Aorta (tissue), 5 donors: ENCODE results near the gene CD3E. TPM values are rescaled to one million over a fixed set of nuclear protein-coding genes. Genes with fewer than 3 reads are reported as not detected.

Experiments
- ATAC-seq: fragments of 200-7000 bp; cut with Tn5 transposase; one replicate; pipeline ENCODE4 v1.9.1; 2022; ENCODE audit warnings: moderate library complexity; ENCODE audit not compliant: low FRiP score
- DNase-seq, 2 donors: peaks; one replicate each; pipeline ENCODE4 v3.0.0-alpha.2; 2020
- H3K27ac ChIP-seq, 2 donors: one replicate each; pipeline ENCODE4 v1.5.1; 2013; ENCODE audit warnings: low read length in 2 of 2, mild to moderate bottlenecking in 2 of 2, moderate library complexity in 2 of 2, control low read depth in 1 of 2, inconsistent platforms in 1 of 2, low read depth in 1 of 2
- H3K27me3 ChIP-seq, 2 donors: one replicate each; pipeline ENCODE4 v1.6.1; 2013; ENCODE audit warnings: control low read depth in 1 of 2, low read length in 1 of 2, mild to moderate bottlenecking in 1 of 2, moderate library complexity in 1 of 2; ENCODE audit not compliant: insufficient read depth in 2 of 2, control insufficient read depth in 1 of 2
- H3K36me3 ChIP-seq, 2 donors: one replicate each; pipeline ENCODE4 v1.6.1; 2013; ENCODE audit warnings: control low read depth in 1 of 2, low read length in 1 of 2, mild to moderate bottlenecking in 1 of 2; ENCODE audit not compliant: insufficient read depth in 2 of 2, control insufficient read depth in 1 of 2
- H3K4me1 ChIP-seq, 2 donors: one replicate each; pipeline ENCODE4 v1.6.1; 2013; ENCODE audit warnings: low read length in 2 of 2, control low read depth in 1 of 2, mild to moderate bottlenecking in 1 of 2, moderate library complexity in 1 of 2; ENCODE audit not compliant: insufficient read depth in 2 of 2, control insufficient read depth in 1 of 2
- H3K4me3 ChIP-seq, 2 donors: one replicate each; pipeline ENCODE4 v1.5.1; 2013; ENCODE audit warnings: low read length in 2 of 2, control low read depth in 1 of 2, mild to moderate bottlenecking in 1 of 2
- H3K9me3 ChIP-seq: one replicate; pipeline ENCODE4 v1.6.1; 2013; ENCODE audit warnings: mild to moderate bottlenecking, low read length; ENCODE audit not compliant: control insufficient read depth
- WGBS, 2 donors: extraction: QIAGEN DNeasy Blood & Tissue Kit; methylation state at CpG; one replicate each; pipeline ENCODE4 v1.1.7; 2013; 5-methylcytosine and 5-hydroxymethylcytosine counted together
- intact Hi-C, 2 donors: fragments of 100-400 bp; cut with DNase I; formaldehyde crosslinking; loops; one replicate each; pipeline versions ENCODE4 v1.14.2 to v1.15.0; 2022
- polyA plus RNA-seq, 2 donors: library from polyadenylated mRNA; stranded (reverse); fragments of 200-250 nt; gene quantifications; one replicate each; pipeline ENCODE4 v1.2.3, GENCODE V29; 2013
- total RNA-seq, 2 donors: library from RNA; stranded (reverse); fragmentation: NEBNext Ultra II Directional; extraction: Animal tissue kit (Norgen Biotek cat#: 25700); gene quantifications; one replicate each; pipeline ENCODE4 v1.2.1, GENCODE V29; 2021
- donor health status: healthy with polysubstance abuse.
- donor health status: Bipolar disorder and iron deficiency.
- donor health status: DM: no; HTN: no; CAD: no.
- donor health status: DM: no; HTN: no; CAD: no.
- donor health status: DM: yes; HTN: yes; CAD: no.

Gene CD3E
- total and polyA plus RNA-seq, 4 donors = 0.43 to 5.2 (median 2.4) TPM

DNA sequence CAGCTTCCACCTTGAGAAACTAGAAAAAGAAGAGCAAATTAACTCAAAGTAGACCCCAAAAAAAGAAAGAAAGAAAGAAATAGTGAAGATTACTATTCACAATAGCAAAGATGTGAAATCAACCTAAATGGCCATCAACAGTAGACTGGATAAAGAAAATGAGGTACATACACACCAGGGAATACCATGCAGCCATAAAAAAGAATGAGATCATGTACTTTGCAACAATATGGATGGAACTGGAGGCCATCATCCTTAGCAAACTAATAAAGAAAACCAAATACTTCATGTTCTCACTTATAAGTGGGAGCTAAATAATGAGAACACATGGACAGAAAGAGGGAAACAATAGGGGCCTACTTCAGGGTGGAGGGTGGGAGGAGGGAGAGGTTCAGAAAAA lies 24.2 kb downstream of the CD3E start:
- Histone ChIP-seq H3K4me3 (no peak overlapping the region), H3K27ac (no peak overlapping the region), H3K9me3 (no peaks in the 10 kb centered on the region), H3K36me3 (no peaks in the 10 kb centered on the region), H3K4me1 (no peaks in the 10 kb centered on the region), H3K27me3 (no peaks in the 10 kb centered on the region)
- DNase-seq (no peak), ATAC-seq (no peak)
- intact Hi-C loops = no loop called here

DNA sequence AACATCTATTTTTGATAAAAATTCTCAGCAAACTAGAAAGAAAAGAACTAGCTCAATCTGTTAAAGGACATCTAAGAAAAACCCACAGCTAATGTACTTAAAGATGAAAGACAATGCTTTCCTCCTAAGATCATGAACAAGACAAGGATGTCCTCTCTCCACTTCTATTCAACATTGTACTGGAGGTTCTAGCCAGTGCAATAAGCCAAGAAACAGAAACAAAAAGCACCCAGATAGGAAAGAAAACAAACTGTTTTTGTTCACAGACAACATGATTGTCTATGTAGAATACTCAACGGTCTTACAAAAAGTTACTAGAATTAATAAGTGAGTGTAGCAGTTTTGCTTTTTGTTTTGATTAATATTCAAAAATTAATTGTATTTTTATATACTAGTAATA lies 30.2 kb downstream of the CD3E start:
- Histone ChIP-seq H3K4me1 (no peaks in the 10 kb centered on the region), H3K4me3 (no peak overlapping the region), H3K27ac (no peak overlapping the region), H3K27me3 (no peaks in the 10 kb centered on the region), H3K36me3 (no peaks in the 10 kb centered on the region), H3K9me3 (no peaks in the 10 kb centered on the region)
- WGBS, 2 donors = 82 to 86% methylated on average over 1 of the region's 1 CpG
- intact Hi-C loops = no loop called here
- ATAC-seq (no peak), DNase-seq (no peak)

DNA sequence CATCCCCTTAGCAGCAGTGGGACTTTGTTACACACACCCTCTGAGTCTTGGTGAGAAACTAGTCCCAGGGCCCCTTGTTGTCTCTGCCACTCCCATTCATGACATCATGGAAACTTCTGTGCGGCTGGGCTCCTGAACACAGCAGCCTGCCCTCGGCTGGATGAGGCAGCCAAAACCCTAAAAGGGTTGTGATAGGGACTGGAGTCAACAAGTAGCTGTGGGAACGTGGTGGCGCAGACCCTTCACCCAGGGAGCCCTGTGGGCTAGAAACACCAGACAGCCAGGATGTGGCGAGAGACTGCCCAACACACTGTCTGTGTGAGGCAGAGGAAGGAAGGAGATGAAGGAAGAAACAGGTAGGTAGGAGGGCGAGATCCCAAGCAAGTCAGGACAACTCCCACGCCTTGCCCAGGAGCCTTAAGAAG lies 34.1 kb downstream of the CD3E start:
- no peak overlapping the region for H3K27ac ChIP-seq
- DNase-seq (peak in 1 of 2 donors; percentile 55), ATAC-seq (no peak)
- no peaks in the 10 kb centered on the region for H3K4me1 ChIP-seq
- H3K9me3 ChIP-seq = no peaks in the 10 kb centered on the region
- WGBS, 2 donors = 45 to 49% methylated on average over 7 of the region's 7 CpGs
- H3K27me3 ChIP-seq = no peaks in the 10 kb centered on the region
- no peaks in the 10 kb centered on the region for H3K36me3 ChIP-seq
- intact Hi-C loops = no loop called here
- H3K4me3 ChIP-seq = no peak overlapping the region

GRCh38 chr11:118339281-118339961 lies 34.9 kb downstream of the CD3E start:
- Histone ChIP-seq H3K36me3 (no peaks in the 10 kb centered on the region), H3K4me3 (no peak overlapping the region), H3K27ac (no peak overlapping the region), H3K9me3 (no peaks in the 10 kb centered on the region), H3K27me3 (no peaks in the 10 kb centered on the region), H3K4me1 (no peaks in the 10 kb centered on the region)
- intact Hi-C loops = no loop called here
- ATAC-seq = no peak
- DNase-seq = no peak
- WGBS, 2 donors = 73 to 77% methylated on average over 5 of the region's 5 CpGs

DNA sequence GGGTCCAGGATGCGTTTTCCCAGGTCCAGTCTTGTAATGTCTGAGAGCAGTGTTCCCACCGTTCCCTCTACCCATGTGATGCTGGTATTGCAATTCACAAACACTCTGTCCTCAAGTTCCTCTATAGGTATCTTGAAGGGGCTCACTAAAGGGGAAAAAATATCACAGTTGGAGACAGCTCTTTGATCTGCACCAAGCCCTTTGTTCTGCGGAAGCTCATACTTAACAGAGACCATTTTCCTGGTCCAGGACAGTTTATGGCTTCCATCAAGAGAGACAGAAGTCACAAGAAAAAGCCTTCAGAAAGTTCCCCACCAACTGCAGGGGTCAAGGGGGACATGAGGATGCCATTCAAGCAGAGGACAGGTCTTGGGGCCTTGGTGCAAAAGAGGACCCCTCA lies 35.9 kb downstream of the CD3E start:
- no peak for DNase-seq
- Histone ChIP-seq H3K4me1 (no peaks in the 10 kb centered on the region), H3K27me3 (no peaks in the 10 kb centered on the region), H3K9me3 (no peaks in the 10 kb centered on the region), H3K36me3 (no peaks in the 10 kb centered on the region), H3K27ac (no peak overlapping the region), H3K4me3 (no peak overlapping the region)
- 86 to 88% methylated on average over 3 of the region's 3 CpGs for WGBS, 2 donors
- intact Hi-C loops = no loop called here
- ATAC-seq = no peak

GRCh38 chr11:118341261-118341660 lies 36.7 kb downstream of the CD3E start:
- Histone ChIP-seq H3K27me3 (no peaks in the 10 kb centered on the region), H3K27ac (no peak overlapping the region)

GRCh38 chr11:118341815-118342489 lies 37.4 kb downstream of the CD3E start:
- intact Hi-C loops = no loop called here
- 78 to 82% methylated on average over 5 of the region's 5 CpGs for WGBS, 2 donors
- DNase-seq (no peak), ATAC-seq (no peak)
- Histone ChIP-seq H3K36me3 (no peaks in the 10 kb centered on the region), H3K9me3 (no peaks in the 10 kb centered on the region), H3K27me3 (no peaks in the 10 kb centered on the region), H3K27ac (no peak overlapping the region), H3K4me3 (no peak overlapping the region), H3K4me1 (no peaks in the 10 kb centered on the region)

More at GRCh38 chr11:118341261-118341660, 36.7 kb downstream of the CD3E start:
- ATAC-seq = no peak
- no peak overlapping the region for H3K4me3 ChIP-seq
- DNase-seq = no peak
- H3K9me3 ChIP-seq = no peaks in the 10 kb centered on the region
- no peaks in the 10 kb centered on the region for H3K36me3 ChIP-seq
- 94 to 97% methylated on average over 3 of the region's 3 CpGs for WGBS, 2 donors
- intact Hi-C loops = no loop called here
- no peaks in the 10 kb centered on the region for H3K4me1 ChIP-seq

- H3K4me1 ChIP-seq = no peaks in the 10 kb centered on the region
- no peak within 1 kb of the TSS for H3K27ac ChIP-seq
- no peak for ATAC-seq
- no peaks in the 10 kb centered on the region for H3K27me3 ChIP-seq
- H3K36me3 ChIP-seq = no peaks in the 10 kb centered on the region
- intact Hi-C loops = no loop called here
- H3K9me3 ChIP-seq = no peaks in the 10 kb centered on the region
- 78 to 79% methylated on average over 13 of the region's 13 CpGs for WGBS, 2 donors
- no peak for DNase-seq
- H3K4me3 ChIP-seq = no peak within 1 kb of the TSS
These were observed 38.1 kb downstream of the CD3E start, which contains the start of gene CD3D for GRCh38 chr11:118342503-118343161. TSS of gene CD3D (minus strand) at chr11:118342705. CDS start at chr11:118342607, 98 bp downstream.
